NCI-H1092 treated with DMSO at 0.1 percent for 48 hours (cell line): ENCODE data around the gene APOA1.
"Not testable (repeated sequence)": the region's sequence is repeated elsewhere in the genome, so short reads cannot be mapped to it uniquely, and the experiment has no call there.

Experiments
- DNase-seq: peaks from one replicate; lab custom pipeline; 2025; lab: John Stamatoyannopoulos, UW

The APOA1 gene

DNA sequence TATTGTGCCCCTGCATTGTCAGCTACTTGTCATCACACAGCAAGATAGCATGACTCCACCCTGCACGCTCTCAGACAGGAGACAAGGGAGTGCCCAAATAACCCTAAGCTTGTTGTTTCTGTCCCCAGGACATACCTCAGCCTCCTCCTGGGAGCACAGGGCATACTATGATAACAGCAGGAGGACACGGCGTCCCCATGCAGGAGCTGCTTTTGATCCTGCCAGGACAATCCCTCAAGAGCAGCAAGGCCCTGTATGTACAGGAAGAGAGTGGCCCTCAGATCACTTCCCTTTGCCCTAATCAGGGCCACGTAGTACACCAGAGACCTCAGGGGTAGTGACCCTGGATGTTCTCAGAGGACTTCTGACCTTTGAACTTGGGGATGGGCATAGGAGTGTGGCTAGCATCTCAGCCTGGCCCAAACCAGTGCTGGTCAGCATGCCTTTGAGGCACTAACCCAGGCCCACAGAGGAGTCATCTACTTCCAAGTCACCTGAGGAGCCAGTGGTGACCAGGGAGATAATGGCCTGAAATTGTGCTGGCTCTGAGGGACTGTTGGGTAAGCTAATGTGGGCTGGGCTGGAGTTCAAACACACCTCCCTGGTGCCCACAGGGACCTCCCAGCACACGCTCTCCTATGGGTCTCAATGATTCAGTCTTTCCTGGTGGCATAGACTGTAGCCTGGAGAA lies 23.5 kb downstream of the APOA1 start:
- no peak for DNase-seq

DNA sequence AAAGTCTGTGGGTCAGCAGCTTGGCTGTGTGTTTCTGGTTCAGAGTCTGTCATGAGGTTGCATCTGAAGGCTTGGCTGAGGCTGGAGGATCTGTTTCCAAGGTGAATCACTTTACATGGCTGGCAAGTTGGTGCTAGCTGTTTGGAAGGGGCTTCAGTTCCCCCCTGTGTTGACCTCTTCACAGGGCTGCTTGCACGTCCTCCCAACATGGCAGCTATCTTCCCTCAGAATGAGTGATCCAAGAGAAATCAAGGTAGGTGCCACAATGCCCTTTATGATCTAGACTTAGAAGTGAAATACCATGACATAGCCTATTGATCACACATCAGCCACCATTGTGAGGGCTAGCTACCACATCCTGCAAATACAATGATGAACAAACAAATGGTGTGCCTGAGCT lies 24.3 kb downstream of the APOA1 start:
- DNase-seq, result no peak

DNA sequence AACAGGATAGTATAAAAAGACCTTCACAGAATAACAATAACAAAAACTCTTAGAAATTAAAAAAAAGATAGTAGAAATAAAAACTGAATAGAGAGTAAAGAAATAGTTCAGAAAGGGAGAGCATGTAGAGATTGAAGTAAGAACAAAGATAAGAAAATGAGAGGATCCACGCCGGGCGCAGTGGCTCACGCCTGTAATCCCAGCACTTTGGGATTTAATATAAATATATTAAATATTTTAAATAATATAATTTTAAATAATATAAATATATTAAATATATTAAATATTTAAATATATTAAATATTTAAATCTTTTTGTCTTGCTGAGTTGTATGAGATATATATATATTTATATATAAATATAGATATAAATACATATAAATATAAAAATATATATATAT lies 25.3 kb downstream of the APOA1 start:
- no peak for DNase-seq

DNA sequence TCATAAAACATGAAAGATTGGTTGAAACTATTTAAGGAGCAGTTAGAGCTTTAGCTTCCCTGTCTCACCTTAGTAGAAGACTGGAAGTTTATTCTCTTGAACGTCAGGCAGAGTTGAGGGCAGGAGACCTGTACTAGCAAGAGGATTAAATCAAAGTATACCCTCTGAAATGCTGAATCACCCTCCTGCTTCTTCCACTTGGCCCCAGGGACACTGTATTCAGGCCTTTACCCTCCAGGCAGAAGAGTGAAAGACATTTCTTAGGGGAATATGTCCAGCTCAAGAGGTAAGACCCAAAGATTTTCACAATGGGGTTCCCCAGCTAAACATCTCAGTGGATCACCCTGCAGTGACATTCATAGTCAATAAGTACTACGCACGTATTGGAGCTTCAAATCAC lies 26.2 kb downstream of the APOA1 start:
- DNase-seq, result no peak

DNA sequence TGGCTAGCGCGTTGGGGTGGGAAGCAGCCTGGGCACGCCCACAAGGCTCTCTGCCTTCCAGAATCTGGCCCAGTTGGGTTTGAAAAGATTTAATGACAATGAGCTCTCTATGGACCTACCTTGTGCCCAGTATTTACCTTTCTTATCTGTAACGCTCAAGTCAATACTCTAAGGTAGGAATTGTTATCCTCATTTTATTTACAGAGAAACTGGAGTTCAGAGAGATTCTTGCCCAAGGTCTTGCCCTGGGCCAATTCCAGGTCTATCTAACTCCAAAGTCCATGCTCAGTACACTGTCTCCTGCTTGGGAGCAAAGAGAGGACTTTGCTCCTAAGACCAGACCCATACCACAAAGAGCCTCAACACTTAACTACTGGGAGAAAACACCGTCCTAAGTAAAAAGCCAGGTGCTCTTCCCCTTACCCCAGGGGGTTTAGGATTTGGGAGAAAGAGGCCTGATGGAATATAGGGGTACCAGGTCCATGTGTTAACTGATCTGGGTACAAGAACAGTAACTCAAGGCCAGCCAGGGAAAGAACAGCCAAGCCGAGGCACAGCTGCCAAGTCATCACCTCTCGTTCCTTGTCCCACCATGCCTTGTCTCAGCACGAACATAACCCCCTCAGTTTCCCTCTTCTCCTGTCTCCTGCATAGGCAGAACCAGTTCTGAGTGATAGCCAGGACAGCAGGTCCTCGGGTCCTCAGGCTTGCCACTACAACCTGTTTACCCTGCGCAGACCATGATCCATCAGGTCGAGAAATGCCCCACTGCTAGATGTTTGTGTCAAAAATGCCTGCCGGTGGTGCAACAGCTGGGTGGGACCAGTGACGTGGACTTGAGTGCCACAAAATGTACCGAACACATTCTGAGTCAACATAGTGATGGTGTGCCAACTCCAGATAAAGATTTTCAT lies 28.9 kb downstream of the APOA1 start:
- no peak for DNase-seq

DNA sequence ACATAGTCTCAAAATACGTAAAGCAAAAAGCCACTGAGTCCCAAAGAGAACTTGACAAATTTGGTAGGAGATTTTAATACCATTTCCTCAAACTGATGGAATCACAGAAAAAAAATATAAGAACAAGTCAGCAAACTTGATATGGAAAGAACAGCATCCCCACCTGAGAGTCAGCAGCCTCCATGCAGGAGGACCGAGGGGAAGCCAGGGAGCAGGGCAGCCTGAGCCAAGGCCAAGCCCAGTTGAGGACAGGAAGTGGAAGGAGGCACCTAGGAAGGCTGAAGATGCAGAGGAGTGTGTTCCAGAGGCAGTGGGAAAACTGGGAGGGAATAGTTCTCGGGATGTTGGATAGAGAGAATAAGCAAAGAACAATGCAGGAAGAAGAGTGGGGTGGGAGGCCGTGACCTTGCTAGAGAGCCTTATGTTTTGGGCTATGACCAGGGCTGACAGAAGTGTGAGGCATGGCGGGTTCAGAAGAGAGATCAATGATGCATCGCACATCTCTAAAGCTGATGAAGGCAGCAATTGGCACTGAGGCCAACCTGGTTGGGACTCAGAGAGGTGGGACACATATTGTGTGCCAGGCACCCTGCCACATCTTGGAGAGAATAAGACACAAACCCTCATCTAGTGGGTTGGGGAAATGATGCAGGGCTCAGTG lies 29.7 kb downstream of the APOA1 start:
- DNase-seq, result no peak

DNA sequence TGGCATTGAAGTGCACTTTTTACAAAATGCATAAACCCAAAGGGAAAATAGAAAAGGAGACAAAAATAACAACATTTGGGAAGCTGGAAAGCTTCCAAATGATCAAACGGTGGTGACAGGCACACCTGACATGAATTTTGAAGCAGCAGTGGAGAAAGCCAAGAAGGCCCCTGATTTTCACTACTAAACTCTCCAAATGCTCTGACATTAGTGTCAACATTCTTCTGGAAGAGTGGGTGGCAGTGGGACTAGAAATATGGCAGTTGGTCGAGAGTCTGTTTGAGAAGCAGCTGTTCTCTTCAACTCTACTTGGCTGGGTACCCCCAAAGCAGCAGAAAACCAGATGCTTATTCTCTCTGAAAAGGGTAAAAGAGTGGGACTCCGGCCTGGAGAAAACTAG lies 33.4 kb downstream of the APOA1 start:
- DNase-seq, result no peak

DNA sequence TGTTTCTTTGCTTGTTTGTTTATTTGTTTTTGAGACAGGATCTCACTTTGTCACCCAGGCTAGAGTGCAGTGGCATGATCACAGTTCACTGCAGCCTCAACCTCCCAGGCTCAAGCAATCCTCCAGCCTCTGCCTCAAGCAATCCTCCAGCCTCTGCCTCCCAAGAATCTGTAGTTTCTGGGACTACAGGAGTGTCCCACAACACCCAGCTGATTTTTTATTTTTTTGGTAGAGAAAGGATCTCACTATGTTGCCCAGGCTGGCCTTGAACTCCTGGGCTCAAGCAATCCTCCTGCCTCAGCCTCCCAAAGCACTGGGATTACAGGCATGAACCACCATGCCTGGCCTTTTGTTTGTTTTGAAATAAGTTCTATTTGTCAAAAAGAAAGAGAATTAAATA lies 35.8 kb downstream of the APOA1 start:
- DNase-seq, result not testable (repeated sequence)

DNA sequence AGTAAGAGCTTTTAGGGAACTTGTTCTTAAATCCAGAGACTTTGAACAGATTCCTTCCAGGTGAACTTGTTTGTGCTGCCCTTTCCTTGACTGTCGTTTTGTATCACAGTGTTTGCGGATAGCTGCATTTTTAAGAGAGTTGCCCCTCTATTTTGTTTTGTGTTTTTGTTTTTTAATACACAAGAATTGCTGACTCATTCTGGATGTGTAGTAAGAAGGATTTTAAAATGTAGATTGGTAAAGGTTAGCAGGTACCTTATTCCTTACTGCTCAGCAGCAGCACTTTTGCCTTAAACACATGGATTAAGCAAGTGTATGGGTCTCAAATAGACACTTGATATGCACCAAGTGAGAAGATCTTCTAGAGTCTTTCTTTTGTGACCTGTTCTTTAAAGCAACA lies 36.8 kb downstream of the APOA1 start:
- DNase-seq, result no peak

DNA sequence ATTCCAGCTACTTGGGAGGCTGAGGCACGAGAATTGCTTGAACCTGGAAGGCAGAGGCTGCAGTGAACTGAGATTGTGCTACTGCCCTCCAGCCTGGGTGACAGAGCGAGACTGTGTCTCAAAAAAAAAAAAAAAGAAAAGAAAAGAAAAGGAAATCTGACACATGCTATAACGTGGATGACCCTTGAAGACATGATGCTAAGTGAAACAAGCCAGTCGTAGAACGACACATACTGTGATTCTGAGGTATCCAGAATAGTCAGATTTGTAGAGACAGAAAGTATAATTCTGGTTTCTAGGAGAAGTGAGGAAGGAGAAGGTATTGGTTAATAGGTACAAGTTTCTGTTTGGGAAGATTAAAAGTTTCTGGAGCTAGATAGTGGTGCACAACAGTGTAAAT lies 39.1 kb downstream of the APOA1 start:
- no peak for DNase-seq

DNA sequence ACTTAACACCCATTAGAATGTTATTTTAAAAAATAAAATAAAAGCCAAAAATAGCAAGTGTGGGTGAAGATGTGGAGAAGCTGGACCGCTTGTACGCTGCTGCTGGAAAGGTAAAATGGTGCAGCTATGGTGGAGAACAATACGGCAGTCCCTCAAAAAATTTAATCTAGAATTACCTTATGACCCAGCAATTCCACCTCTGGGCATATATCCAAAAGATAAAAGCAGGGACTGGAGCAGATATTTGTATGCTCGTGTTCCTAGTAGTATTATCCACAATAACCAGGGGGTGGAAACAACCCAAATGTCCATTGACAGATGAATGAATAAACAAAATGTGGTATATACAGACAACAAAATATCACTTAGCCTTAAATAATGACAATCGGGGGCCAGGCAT lies 39.6 kb downstream of the APOA1 start:
- DNase-seq, result no peak

DNA sequence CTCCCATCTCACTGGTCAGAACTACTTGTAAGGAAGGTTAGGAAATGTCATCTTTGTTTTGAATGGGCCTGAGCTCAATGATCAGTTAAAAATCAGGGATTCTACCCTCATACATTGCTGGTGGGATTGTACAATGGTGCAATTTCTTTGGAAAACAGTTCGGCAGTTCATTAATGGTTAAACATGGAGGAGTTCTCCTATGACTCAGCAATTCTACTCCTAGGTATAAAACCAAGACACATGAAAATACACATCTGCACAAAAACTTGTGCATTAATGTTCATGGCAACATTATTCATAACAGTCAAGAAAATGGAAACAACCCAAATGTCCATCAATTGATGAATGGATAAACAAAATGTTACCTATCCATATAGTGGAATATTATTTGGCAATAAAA lies 40.9 kb downstream of the APOA1 start:
- DNase-seq, result no peak

DNA sequence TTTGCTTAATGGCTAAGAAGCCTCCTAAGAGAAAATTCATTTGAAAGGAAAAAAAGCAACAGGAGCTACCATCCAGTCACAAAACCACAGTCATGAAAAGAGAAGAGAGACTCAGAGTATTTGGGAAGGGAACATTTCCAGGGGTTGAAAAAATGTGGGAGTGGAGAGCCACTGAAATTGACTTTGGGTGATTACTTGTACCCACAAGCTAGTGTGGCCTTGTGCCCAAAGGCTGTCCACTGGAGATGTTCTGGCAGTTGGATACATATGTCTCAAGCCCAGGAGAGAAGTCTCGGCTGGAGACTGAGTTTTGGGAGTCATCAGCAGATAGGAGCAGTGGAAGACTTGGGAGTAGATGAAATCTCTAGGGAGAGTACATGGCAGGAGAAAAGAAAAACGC lies 42.6 kb downstream of the APOA1 start:
- no peak for DNase-seq

DNA sequence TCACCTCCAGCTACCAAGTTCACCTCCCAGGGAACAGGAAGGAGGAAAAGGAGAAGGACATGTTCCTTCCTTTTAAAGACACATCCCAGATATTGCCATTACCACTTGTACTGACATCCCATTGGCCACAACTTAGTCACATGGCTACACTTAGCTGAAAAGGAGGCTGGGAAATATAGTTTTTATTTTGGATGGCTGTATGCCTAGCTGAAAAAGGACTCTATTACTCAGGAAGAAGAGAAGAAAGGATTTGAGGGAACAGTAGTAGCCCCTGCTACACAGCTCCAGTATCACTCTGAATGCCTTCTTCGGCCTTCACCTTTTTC lies 43.7 kb downstream of the APOA1 start:
- no peak for DNase-seq

DNA sequence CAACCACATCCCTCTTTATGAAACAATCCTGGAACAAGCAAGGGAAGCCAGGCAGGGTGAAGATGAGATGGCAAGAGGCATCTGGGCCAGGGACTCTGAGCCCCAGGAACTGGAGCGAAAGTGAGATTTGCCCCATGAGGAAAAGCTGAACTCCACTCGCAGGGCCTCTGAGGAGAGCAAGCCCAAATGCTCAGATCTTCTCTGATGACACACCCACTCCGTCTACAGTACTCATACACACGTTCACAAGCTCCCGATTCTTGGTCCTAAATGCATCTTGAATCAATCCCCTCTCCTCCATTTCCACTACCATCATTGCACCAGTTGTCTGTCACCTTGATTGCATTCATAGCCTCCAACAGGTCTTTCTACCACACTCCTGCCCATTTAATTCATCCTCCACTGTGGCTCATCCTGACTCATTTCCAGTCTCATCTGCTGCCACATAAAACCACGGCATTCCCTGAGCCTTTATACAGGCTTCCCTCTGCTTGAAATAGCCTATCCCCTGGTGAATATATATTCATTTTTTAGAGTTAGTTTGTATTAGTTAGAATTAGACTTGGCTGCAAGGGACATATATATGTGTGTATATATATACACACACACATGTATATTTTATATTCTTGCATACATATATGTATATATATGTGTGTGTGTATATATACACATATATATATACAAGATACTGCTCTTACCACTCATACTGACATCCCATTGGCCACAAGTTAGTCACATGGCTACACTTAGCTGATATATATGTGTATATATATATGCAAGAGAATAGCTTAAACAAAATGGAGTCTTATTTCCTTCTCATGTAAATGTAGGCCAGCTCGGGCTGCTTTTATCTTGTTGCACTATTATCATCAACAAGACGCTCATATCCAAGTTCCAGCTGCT lies 44.3 kb downstream of the APOA1 start:
- DNase-seq, result no peak

DNA sequence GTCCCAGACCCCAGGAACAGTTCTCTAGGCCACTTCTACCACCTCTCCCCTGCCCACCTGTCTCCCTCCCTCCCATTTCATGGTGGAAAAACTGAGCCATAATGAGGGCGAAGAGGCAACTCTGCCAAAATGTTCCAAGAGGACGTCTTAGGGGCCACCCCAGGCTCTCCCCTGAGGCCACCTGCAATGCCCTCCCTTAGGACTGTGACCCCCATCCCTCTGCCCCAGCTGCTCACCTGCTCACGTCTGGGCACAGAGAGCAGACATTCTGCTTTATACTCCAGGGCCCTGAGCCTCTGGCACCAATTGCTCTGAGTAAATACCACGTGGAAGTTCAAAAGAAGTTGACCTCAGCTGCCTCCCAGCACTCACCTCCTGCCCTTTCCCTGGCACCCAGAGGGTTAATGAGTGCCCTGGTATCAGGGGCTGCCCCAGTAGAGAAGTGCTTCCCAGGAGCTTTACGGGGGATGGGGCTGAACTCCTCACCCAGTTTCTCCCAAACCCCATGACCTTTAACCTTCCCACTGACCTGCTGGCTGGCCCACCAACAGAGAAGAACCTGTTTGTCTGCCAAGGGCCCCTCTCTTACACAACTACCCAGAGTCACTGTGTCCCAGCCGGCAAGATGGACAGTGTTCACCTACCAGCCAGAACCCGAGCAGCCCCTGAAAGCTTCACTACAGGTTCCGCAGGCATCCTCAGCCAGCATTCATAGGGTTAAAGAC lies 45.1 kb downstream of the APOA1 start:
- no peak for DNase-seq

DNA sequence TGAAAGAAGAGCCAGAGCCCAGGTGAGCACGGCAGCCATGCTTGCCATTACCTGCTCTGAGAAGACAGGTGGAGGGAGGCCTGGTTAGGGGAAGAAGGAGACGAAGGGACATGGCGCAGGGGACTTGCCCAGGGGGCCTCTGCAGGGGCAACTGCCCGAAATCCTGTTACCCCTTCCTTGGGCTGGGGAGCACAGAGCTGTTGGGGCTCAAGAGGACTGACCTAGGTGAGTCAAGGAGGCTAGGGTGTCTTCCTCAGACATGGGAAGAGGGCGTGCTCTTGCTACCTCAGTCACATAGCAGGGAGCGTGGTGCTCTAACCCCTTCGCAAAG lies 45.6 kb downstream of the APOA1 start, which contains the start of gene APOA5:
Gene APOA5, minus strand, starts transcription at position 67 of the 331 bp plus-strand sequence. Its CDS starts 19 bp downstream, at position 48.
- no peak for DNase-seq

DNA sequence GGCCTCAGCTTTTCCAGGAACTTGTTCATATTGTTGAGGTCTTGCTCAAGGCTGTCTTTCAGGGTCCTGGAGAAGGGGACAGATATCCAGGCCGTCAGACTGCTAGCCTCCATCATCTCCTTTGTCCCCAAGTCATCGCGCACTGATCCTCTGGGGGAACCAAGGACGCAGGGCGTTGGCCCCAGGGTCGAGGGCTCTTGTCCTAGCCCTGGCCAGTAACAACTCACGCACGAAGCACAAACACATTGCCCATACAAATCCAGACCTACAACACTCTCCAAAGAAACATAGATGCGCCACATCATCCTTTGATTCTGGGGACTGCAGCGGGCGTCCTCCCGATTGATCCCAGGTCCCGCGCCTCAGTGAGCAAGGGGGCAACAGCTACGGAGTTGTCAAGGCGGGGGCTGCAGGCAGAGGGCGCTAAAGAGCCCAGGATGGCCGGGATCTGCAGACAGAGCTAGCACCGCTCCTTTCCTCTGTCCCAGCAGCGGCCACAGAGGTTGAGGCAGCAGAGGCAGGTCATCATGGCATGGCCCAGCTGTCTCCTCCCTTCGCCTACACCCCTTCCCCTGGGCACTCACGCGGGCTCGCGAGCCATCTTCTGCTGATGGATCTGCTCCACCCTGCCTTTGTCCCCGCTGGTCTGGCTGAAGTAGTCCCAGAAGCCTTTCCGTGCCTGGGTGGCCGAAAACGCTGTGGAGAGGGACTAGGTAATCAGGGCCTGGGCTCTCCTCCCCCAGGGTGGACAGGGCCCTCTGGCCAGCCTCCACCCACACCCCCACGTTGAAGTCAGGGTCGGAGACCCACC lies 46.2 kb downstream of the APOA1 start:
- DNase-seq, result peak; percentile 83

DNA sequence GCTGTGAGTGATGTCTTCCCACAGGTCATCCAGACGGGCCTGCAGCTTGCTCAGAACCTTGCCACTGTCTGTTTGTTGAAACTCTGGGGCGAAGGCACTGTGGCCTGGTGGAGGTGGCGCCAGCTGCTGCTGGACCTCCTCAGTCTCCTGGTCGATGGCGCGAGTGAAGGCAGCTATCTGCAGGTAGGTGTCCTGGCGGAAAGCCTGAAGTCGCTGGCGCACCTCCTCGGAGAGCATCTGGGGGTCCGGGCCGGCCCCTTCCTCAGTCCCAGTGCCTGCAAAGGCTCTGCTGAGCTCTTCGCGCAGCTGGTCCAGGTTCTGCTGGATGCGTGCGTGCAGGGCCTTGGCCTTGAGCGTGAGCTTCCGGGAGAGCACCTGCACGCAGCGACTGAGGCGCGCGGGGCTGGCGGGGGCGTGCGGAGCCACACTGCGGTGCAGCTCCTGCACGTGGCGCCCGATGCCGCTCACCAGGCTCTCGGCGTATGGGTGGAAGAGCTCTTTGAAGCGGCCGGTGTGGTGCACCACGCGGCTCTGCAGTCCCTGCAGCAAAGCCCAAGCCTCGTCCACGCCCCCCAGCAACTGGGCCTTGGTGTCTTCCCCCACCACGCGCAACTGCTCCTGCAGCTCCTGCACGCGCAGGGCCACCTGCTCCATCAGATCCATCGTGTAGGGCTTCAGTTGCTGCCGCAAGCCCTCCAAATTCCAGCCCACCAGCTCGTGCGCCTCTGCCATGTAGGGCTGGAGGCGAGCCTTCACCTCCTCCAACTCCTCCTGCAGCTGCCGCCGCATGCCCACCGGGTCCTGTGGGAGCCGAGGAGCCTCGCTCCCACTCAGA lies 47.0 kb downstream of the APOA1 start:
- DNase-seq, result no peak

DNA sequence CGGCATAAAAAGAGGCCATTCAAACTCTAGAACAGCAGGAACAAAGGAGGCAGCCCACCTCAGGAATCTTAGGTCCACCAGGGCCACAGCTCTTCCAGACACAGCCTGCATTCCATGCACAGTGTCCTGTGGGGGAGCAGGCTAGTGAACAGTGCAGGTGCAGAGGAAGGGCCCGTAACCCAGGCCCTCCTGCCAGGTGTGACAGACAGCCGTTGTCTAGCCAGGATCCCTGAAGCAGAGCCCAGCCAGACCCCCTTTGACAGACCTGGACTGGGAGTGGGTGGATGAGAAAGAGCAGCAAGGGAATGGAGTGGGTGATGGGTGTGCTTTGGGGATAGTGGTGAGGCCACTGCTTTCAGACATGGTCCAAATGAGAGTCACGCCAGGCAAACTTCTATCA lies 48.4 kb downstream of the APOA1 start:
- DNase-seq, result no peak
